Activated CD4-positive, alpha-beta T cell treated with anti-CD3 and anti-CD28 coated beads, Interleukin-2, Interleukin-4, amounts not matched to agents 100 ng/mL and 50 ng/mL, durations not matched to agents 16 hours and 8 hours (primary cell): ENCODE results near the gene NGDN.

ENCODE experiments used
- DNase-seq: peaks from one replicate; pipeline ENCODE4 v3.0.0-alpha.2; 2020; ENCODE audit warnings: low spot score

NGDN gene

DNA sequence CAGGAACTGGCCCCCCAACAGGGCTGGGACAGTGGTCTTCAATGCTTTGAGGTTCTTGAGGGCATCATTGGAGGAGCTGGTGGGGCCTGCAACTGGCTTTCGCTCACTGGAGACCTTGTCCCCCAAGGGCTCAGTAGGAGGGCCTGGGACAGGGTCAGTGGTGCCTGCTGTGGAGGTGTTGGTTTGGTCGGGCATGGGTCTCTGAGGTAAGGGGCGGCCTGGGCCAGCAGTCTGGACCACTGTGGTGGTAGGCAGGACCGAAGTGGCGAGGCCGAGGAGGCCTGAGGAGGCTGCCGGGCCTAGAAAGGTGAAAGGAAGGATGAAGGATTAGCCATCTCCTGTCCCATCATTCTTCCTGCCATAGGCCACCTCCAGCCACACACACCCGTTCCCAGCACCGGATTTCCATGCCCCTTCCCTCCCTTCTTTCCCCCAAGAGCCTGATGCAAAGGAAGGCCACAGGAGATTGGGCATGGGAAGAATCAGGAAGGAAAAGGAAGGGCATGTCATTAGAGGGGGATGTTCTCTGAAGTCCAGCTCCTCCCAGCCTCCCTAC is 53.2 kb downstream of the NGDN start:
- no peak for DNase-seq

DNA sequence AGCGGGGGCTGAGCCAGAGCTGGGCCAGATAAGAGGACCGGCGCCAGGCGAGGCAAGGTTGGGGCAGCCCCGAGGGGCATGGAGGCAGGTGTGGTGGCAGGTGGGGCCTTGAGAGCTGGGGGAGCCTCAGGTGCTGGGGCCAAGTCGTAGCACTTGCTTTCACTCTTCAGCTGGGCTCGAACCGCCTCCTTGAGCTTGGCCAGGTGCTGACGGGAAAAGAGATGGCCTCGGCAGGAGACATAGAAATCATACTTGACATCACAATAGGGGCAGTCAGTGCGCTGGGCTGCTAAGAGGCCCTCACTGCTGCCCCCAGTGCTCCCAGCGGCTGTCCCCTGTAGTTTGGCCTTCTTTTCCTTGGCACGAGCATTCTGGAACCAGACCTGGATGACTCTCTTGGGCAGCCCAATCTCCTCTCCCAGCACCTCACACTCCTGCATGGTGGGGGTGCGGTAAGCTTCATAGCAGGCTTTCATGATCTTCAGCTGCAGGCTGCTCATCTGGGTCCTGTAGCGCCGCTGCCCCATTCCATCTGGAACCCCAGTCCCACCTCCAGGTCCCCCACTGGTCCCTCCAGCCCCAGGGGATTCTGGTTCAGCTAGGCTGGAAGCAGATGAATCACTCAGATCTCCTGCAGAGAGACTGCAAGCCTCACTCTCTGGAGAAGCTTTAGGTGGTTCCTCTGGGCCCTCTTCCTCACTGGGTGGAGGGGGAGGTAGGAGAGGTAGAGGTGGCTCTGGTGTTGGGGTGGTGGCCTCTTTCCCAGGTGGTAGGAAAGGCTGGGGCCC is 53.9 kb downstream of the NGDN start:
- DNase-seq = no peak

DNA sequence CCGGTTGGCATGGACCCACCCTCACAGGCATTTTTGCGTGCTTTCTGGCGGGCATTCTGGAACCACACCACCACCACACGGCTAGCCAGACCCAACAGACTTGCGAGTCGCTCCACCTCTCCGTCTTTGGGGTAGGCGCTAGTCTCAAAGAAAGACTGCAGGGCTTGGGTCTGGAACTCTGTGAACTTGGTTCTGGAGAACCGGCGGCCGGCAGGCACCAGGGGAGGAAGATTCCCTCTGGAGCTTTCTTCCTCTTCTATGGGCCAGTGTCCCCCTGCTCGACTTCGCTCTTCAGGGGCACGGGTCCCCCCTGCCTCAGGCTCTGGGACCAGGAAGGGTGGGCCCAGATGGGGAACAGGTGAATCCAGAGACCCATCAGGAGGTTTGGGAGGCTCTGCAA is 55.5 kb downstream of the NGDN start:
- DNase-seq = no peak

DNA sequence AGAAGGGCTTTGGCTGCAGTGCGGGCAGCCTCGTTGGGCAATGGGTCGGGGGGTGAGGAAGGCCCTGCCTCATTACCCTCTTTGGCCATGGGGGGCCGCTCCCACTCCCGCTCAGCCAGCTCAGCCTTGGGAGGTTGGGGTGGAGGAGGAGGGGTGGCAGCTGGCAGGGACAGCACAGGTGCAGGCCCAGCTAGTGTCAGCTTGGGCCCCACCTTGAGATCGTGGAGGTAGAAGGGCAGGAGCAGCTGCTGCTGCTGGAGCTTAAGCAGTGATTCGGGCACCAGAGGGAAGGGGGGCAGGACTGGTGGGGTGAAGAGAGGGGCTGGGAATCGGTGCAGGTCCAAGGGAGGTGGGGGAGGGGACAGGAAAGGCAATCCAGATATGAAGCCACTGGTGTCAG is 56.1 kb downstream of the NGDN start:
- no peak for DNase-seq
